Panc1 (cell line): Measurements from ENCODE around the gene HPN. TPM values are rescaled to one million over a fixed set of nuclear protein-coding genes. Genes with fewer than 3 reads are reported as not detected.

Experiments
- ATAC-seq: fragments of 200-7000 bp; cut with Tn5 transposase; 2 replicates; pipeline ENCODE4 v1.9.1; 2020; ENCODE audit warnings: mild to moderate bottlenecking, moderate library complexity
- BruUV-seq: library from RNA; stranded (reverse); fragments of 400-500 nt; replicated peaks from 2 replicates; lab custom pipeline; 2021; lab: Mats Ljungman, UMichigan
- CTCF ChIA-PET: fragments of 300-600 bp; sonication (Branson Sonifier 250); formaldehyde crosslinking; loops from one replicate; lab custom pipeline; 2022; ENCODE audit warnings: antibody characterized with exemption; lab: Charles Lee
- POLR2A ChIA-PET: fragments of 300-600 bp; sonication (Branson Sonifier 250); formaldehyde crosslinking; loops from one replicate; lab custom pipeline; 2022; ENCODE audit warnings: antibody characterized with exemption; lab: Charles Lee
- DNase-seq: peaks from one replicate; pipeline ENCODE4 v3.0.0-alpha.2; 2010; ENCODE audit warnings: low read depth, low spot score
- H3K27ac ChIP-seq: 2 replicates; pipeline ENCODE4 v1.5.1; 2011; ENCODE audit warnings: mild to moderate bottlenecking, low read length, inconsistent platforms
- H3K27me3 ChIP-seq: fragments of 200-500 bp; sonication (Bioruptor generic); 2 replicates; pipeline ENCODE4 v1.6.0; 2014; ENCODE audit warnings: low read length, inconsistent platforms; ENCODE audit not compliant: control insufficient read depth, insufficient read depth
- H3K36me3 ChIP-seq: fragments of 200-500 bp; sonication (Bioruptor generic); 2 replicates; pipeline ENCODE4 v1.5.1; 2014; ENCODE audit warnings: inconsistent platforms, mild to moderate bottlenecking, low read length, moderate library complexity; ENCODE audit not compliant: control insufficient read depth, insufficient read depth
- H3K4me1 ChIP-seq: 2 replicates; pipeline ENCODE4 v1.5.1; 2011; ENCODE audit warnings: inconsistent platforms, mild to moderate bottlenecking, low read length, moderate library complexity; ENCODE audit not compliant: control insufficient read depth, insufficient read depth
- H3K4me3 ChIP-seq, 2 experiments: 2 replicates each; pipeline ENCODE4 v1.5.1; 2011 to 2012; ENCODE audit warnings: low read depth in 2 of 2, low read length in 2 of 2, mild to moderate bottlenecking in 2 of 2, inconsistent platforms in 1 of 2, moderate library complexity in 1 of 2
- H3K9me3 ChIP-seq: fragments of 200-500 bp; sonication (Bioruptor generic); 2 replicates; pipeline ENCODE4 v1.5.1; 2014; ENCODE audit warnings: low read depth, mild to moderate bottlenecking, inconsistent platforms, low read length, moderate library complexity; ENCODE audit not compliant: control insufficient read depth, insufficient read depth
- POLR2AphosphoS5 ChIP-seq: IDR thresholded peaks from 2 replicates; pipeline ENCODE4 v1.6.1; 2012; ENCODE audit warnings: mild to moderate bottlenecking, low read depth, low read length, moderate library complexity
- SIN3A ChIP-seq: IDR thresholded peaks from 2 replicates; pipeline ENCODE4 v1.6.1; 2012; ENCODE audit warnings: low read depth, mild to moderate bottlenecking, low read length, moderate library complexity, borderline replicate concordance; ENCODE audit not compliant: insufficient read depth
- TCF7L2 ChIP-seq: IDR thresholded peaks from 2 replicates; pipeline ENCODE4 v1.6.1; 2011; ENCODE audit warnings: mild to moderate bottlenecking, low read depth, low read length, inconsistent platforms
- in situ Hi-C: cut with HindIII; loops from 2 replicates; pipeline ENCODE4 v1.10.0; 2016; ENCODE audit warnings: low sequenced_read_pairs, low pct_unique_long_range_greater_than_20kb
- intact Hi-C: fragments of 100-400 bp; cut with micrococcal nuclease; formaldehyde crosslinking; loops from one replicate; pipeline ENCODE4 v1.10.0; 2022; ENCODE audit not compliant: unreplicated experiment
- total RNA-seq: library from RNA; stranded (reverse); gene quantifications from one replicate; pipeline ENCODE4 v1.2.1, GENCODE V29; 2021; ENCODE audit not compliant: unreplicated experiment
- TF ChIP-seq, protein P1 (sequence below): fragments of 450-650 bp; IDR thresholded peaks from 2 replicates; pipeline ENCODE4 v1.5.1; 2017; ENCODE audit warnings: mild to moderate bottlenecking
- TF ChIP-seq, protein P2 (sequence below), 2 experiments: IDR thresholded peaks; 2 replicates each; pipeline ENCODE4 v1.6.1; 2011 to 2012; ENCODE audit warnings: low read depth in 2 of 2, control low read depth in 1 of 2, low read length in 1 of 2, mild to moderate bottlenecking in 1 of 2, moderate library complexity in 1 of 2; ENCODE audit not compliant: insufficient read depth in 1 of 2

Gene HPN
- total RNA-seq, 1 experiment from 2014 or later = 0.08 TPM

DNA sequence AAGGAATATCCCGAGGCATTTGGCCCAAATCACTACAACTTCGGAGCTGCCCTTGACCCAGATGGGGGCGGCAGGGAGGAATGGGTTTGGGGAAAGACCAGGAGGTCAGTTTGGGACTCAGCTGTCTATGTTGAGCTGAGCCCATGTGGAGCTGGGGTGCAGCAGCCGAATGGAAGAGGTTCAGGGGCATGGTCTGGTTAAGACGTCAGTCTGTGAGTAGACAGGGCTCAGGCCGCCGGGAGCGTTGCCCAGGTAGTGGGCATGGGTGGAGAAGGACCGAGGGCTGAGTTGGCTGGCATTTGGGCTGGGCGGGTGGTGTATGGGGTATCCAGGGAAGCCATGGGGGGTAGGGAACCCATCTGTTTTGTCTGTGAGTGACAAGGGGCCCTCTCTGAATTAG lies 20.5 kb upstream of the HPN start:
- POLR2A ChIA-PET = no interaction called here
- Histone ChIP-seq H3K4me3 (no peak overlapping the region), H3K9me3 (no peaks in the 10 kb centered on the region), H3K27ac (no peak overlapping the region), H3K4me1 (no peaks in the 10 kb centered on the region), H3K27me3 (no peaks in the 10 kb centered on the region), H3K36me3 (no peaks in the 10 kb centered on the region)
- no peak for ATAC-seq
- no TSS peak for BruUV-seq
- in situ Hi-C loops = no loop called here
- intact Hi-C loops = no loop called here
- TF ChIP-seq, protein P1, sequence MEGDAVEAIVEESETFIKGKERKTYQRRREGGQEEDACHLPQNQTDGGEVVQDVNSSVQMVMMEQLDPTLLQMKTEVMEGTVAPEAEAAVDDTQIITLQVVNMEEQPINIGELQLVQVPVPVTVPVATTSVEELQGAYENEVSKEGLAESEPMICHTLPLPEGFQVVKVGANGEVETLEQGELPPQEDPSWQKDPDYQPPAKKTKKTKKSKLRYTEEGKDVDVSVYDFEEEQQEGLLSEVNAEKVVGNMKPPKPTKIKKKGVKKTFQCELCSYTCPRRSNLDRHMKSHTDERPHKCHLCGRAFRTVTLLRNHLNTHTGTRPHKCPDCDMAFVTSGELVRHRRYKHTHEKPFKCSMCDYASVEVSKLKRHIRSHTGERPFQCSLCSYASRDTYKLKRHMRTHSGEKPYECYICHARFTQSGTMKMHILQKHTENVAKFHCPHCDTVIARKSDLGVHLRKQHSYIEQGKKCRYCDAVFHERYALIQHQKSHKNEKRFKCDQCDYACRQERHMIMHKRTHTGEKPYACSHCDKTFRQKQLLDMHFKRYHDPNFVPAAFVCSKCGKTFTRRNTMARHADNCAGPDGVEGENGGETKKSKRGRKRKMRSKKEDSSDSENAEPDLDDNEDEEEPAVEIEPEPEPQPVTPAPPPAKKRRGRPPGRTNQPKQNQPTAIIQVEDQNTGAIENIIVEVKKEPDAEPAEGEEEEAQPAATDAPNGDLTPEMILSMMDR = no peak
- TF ChIP-seq SIN3A (no peak), POLR2AphosphoS5 (no peak), TCF7L2 (no peak)
- TF ChIP-seq, protein P2, sequence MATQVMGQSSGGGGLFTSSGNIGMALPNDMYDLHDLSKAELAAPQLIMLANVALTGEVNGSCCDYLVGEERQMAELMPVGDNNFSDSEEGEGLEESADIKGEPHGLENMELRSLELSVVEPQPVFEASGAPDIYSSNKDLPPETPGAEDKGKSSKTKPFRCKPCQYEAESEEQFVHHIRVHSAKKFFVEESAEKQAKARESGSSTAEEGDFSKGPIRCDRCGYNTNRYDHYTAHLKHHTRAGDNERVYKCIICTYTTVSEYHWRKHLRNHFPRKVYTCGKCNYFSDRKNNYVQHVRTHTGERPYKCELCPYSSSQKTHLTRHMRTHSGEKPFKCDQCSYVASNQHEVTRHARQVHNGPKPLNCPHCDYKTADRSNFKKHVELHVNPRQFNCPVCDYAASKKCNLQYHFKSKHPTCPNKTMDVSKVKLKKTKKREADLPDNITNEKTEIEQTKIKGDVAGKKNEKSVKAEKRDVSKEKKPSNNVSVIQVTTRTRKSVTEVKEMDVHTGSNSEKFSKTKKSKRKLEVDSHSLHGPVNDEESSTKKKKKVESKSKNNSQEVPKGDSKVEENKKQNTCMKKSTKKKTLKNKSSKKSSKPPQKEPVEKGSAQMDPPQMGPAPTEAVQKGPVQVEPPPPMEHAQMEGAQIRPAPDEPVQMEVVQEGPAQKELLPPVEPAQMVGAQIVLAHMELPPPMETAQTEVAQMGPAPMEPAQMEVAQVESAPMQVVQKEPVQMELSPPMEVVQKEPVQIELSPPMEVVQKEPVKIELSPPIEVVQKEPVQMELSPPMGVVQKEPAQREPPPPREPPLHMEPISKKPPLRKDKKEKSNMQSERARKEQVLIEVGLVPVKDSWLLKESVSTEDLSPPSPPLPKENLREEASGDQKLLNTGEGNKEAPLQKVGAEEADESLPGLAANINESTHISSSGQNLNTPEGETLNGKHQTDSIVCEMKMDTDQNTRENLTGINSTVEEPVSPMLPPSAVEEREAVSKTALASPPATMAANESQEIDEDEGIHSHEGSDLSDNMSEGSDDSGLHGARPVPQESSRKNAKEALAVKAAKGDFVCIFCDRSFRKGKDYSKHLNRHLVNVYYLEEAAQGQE (IDR thresholded peaks at IDR 0.05; ENCODE audit: insufficient read depth in 1 of 2, low read depth in 2 of 2, low read length in 1 of 2) = no peak
- CTCF ChIA-PET = no interaction called here
- DNase-seq = no peak

DNA sequence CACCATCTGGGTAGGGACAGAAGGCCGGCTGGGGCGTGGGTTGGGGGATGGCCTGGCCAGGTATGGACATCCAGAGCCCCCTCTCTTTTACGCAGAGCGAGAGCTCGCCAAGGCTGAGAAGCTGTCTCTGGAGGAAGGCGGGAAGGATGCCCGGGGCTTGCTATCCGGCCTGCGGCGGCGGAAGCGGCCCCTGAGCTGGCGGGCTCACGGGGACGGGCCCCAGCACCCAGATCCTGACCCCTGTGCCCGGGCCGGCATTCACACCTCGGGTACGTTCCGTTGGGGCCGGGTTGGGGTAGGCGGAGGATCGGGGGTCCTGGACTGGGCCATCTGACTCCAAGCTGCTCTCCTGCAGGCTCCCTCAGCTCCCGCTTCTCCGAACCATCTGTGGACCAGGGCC lies 19.9 kb upstream of the HPN start:
- BruUV-seq = no TSS peak
- DNase-seq = no peak
- CTCF ChIA-PET = no interaction called here

More for the DNA sequence above, 19.9 kb upstream of the HPN start:
- no peak for ATAC-seq
- no peak overlapping the region for H3K27ac ChIP-seq
- H3K4me1 ChIP-seq = no peaks in the 10 kb centered on the region
- H3K4me3 ChIP-seq = no peak overlapping the region
- no peaks in the 10 kb centered on the region for H3K36me3 ChIP-seq
- POLR2A ChIA-PET = no interaction called here
- TF ChIP-seq SIN3A (no peak), TCF7L2 (no peak), POLR2AphosphoS5 (no peak)
- TF ChIP-seq, protein P2 (IDR thresholded peaks at IDR 0.05; ENCODE audit: insufficient read depth in 1 of 2, low read depth in 2 of 2, low read length in 1 of 2) = no peak
- TF ChIP-seq, protein P1 = no peak
- no peaks in the 10 kb centered on the region for H3K27me3 ChIP-seq
- intact Hi-C loops (no loop called here), in situ Hi-C loops (no loop called here)
- no peaks in the 10 kb centered on the region for H3K9me3 ChIP-seq
